Measurements from ENCODE around the gene SLC35G6. TPM values are rescaled to one million over a fixed set of nuclear protein-coding genes. Genes with fewer than 3 reads are reported as not detected.

SLC35G6 gene
- total RNA-seq, 1 donor = not detected

DNA sequence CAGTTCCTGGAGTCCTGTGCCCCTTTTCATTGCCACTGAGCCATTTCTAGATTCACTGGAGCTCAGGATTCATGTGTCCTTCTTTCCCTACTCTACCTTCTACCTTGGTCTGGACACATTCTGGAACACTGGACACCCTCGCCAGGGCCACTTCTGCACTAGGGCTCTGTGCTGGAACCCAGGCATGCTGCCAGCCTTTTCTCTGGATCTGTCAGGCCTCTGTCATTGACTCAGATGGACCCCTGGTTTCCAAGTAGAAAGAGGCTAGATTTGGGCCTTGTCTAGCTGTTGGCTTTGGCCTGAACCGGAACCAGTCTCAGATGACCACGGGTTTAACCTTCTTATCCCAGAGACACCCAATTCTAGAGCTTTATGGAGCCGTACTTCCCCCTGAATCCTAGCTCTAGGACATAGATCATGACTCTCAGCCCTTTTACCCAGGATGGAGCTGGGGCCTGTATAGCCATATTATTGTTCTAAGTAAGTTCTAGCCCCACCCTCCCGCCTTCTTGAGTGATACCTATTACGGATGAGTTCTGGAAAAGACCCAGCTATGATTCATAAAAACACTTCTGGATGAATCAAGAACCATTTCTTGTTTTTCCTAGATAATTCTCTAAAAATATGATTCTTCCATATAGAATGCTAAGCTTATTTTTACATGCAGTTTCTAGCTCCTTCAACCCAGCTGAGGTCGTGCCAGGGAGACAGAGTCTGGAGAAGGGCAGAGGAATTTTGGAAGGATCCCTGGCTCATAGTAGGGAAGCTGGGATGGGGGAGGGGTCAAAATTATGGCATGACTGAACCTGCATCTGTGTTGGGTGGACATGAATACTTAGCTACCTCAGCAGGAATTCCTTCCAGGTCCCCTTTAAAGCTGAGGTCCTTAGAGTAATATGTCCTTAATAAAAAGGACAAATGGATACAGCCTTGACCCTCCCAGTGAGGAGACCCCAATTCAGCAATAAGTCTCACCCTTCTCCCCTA lies 37.5 kb upstream of the SLC35G6 start:
- peak; percentile 81 for DNase-seq (ENCODE audit: low read depth)
- H3K4me3 ChIP-seq (ENCODE audit: low read depth, low read length) = no peak overlapping the region
- no peak for TF ChIP-seq CTCF (IDR thresholded peaks at IDR 0.05; ENCODE audit: insufficient read depth, low read length)

GRCh38 chr17:7444682-7445618 lies 36.3 kb upstream of the SLC35G6 start, which contains the start of gene CHRNB1:
CHRNB1 (plus strand) TSS chr17:7445061; CDS start chr17:7445128, 67 bp downstream.
- no peak for DNase-seq (ENCODE audit: low read depth)
- no peak for TF ChIP-seq CTCF (IDR thresholded peaks at IDR 0.05; ENCODE audit: insufficient read depth, low read length)
- peak within 1 kb of the TSS; percentile 33 for H3K4me3 ChIP-seq (ENCODE audit: low read depth, low read length)

GRCh38 chr17:7445619-7445968 lies 35.7 kb upstream of the SLC35G6 start:
- H3K4me3 ChIP-seq (ENCODE audit: low read depth, low read length) = peak overlapping the region; percentile 33
- no peak for TF ChIP-seq CTCF (IDR thresholded peaks at IDR 0.05; ENCODE audit: insufficient read depth, low read length)

GRCh38 chr17:7448461-7448860 lies 32.8 kb upstream of the SLC35G6 start:
- DNase-seq (ENCODE audit: low read depth) = no peak
- H3K4me3 ChIP-seq (ENCODE audit: low read depth, low read length) = no peak overlapping the region
- no peak for TF ChIP-seq CTCF (IDR thresholded peaks at IDR 0.05; ENCODE audit: insufficient read depth, low read length)

More at GRCh38 chr17:7445619-7445968, 35.7 kb upstream of the SLC35G6 start:
- no peak for DNase-seq (ENCODE audit: low read depth)

- DNase-seq (ENCODE audit: low read depth) = peak; percentile 24
- TF ChIP-seq CTCF (IDR thresholded peaks at IDR 0.05; ENCODE audit: insufficient read depth, low read length) = no peak
- H3K4me3 ChIP-seq (ENCODE audit: low read depth, low read length) = no peak overlapping the region
Measured at GRCh38 chr17:7459961-7460545, 21.2 kb upstream of the SLC35G6 start.
